Heart right ventricle (tissue), 16 donors: ENCODE results near the gene PLPP2. TPM values are rescaled to one million over a fixed set of nuclear protein-coding genes. Genes with fewer than 3 reads are reported as not detected.

ENCODE experiments used
- ATAC-seq, 8 donors: fragments of 200-7000 bp; cut with Tn5 transposase; one replicate each; pipeline ENCODE4 v1.9.1; 2020; ENCODE audit warnings: mild to moderate bottlenecking in 8 of 8, moderate library complexity in 8 of 8, moderate number of reproducible peaks in 1 of 8
- DNase-seq, 2 donors: peaks; one replicate each; pipeline ENCODE4 v3.0.0-alpha.2; 2020
- H3K27ac ChIP-seq, 10 donors: fragments of 200-600 bp; sonication (generic) in 2 of 10; one replicate each; pipeline versions ENCODE4 v1.5.0 to v1.8.0; 2020 to 2022; ENCODE audit warnings: mild to moderate bottlenecking in 3 of 10
- H3K27me3 ChIP-seq, 7 donors: fragments of 200-600 bp; one replicate each; pipeline ENCODE4 v1.8.0; 2021 to 2022; ENCODE audit warnings: mild to moderate bottlenecking in 2 of 7
- H3K36me3 ChIP-seq, 9 donors: fragments of 200-600 bp; sonication (generic) in 1 of 9; one replicate each; pipeline versions ENCODE4 v1.5.0 to v1.8.0; 2020 to 2022; ENCODE audit warnings: mild to moderate bottlenecking in 2 of 9
- H3K4me1 ChIP-seq, 9 donors: fragments of 200-600 bp; sonication (generic) in 1 of 9; one replicate each; pipeline versions ENCODE4 v1.5.0 to v1.8.0; 2020 to 2022; ENCODE audit warnings: mild to moderate bottlenecking in 4 of 9
- H3K4me3 ChIP-seq, 10 donors: fragments of 200-600 bp; sonication (generic) in 2 of 10; one replicate each; pipeline versions ENCODE4 v1.5.0 to v1.8.0; 2020 to 2022; ENCODE audit warnings: mild to moderate bottlenecking in 7 of 10, moderate library complexity in 2 of 10
- H3K9me3 ChIP-seq, 11 donors: fragments of 200-600 bp in 10 of 11; sonication (generic) in 2 of 11; one replicate each; pipeline versions ENCODE4 v1.5.0 to v1.8.0; 2013 to 2022; ENCODE audit warnings: mild to moderate bottlenecking in 2 of 11, control low read depth in 1 of 11, moderate library complexity in 1 of 11
- CTCF ChIP-seq, 9 donors: fragments of 200-600 bp; sonication (generic) in 2 of 9; IDR thresholded peaks; one replicate each; pipeline versions ENCODE4 v1.5.0 to v1.8.0; 2021 to 2022; ENCODE audit warnings: antibody characterized with exemption in 9 of 9, mild to moderate bottlenecking in 5 of 9, moderate library complexity in 1 of 9
- WGBS, 2 donors: extraction: QIAGEN DNeasy Blood & Tissue Kit; methylation state at CpG; one replicate each; pipeline ENCODE4 v1.1.7; 2013; ENCODE audit warnings: inconsistent platforms in 1 of 2; 5-methylcytosine and 5-hydroxymethylcytosine counted together
- intact Hi-C, 10 donors: fragments of 100-400 bp; cut with DNase I; formaldehyde crosslinking; loops; one replicate each; pipeline versions ENCODE4 v1.11.1 to v1.14.2; 2022
- polyA plus RNA-seq, 2 donors: library from polyadenylated mRNA; stranded (reverse); fragments of 200-250 nt; gene quantifications; one replicate each; pipeline ENCODE4 v1.2.3, GENCODE V29; 2013
- total RNA-seq, 10 donors: library from RNA; stranded (reverse); fragmentation: NEBNext Ultra II Directional in 3 of 10; extraction: Animal tissue kit (Norgen Biotek cat#: 25700) in 3 of 10; gene quantifications; one replicate each; pipeline versions ENCODE4 v1.2.1 to v1.2.4, GENCODE V29; 2021 to 2023
- donor health status: Arrhythmogenic right ventricular cardiomyopathy.
- donor health status: ischemic (EF 13 %, LVEDD 7.1; RV severe dilation, severe dysfunction).
- donor health status: healthy with polysubstance abuse.
- donor health status: DM: no; HTN: yes; CAD: no.
- donor health status: DM: no; HTN: no; CAD: no.
- donor health status: ischemic (EF 25% LVEDD 6.9; RV normal size, moderate dysfunction).
- donor health status: ischemic (EF 25% LVEDD 5.7; RV mildly dilated, moderate dysfunction).
- donor health status: healthy.
- donor health status: DM: yes; HTN: yes; CAD: no.
- donor health status: Ischemic cardiomyopathy.
- donor health status: ischemic (EF 35%, LVEDD 5.7; RV mildly dilated, moderate dysfunction).
- donor health status: nonischemic (EF 11% LVEDD 7.7; RV severe dilation, severe dysfunction).
- donor health status: DM: yes; HTN: yes; CAD: no.
- donor health status: PGD.
- donor health status: ischemic (EF 29% LVEDD 5.4; RV normal size, mild dysfunction).
- donor health status: nonischemic (EF 23%, LVEDD 6.1; RV moderate dilation, normal function).

The PLPP2 gene
- total and polyA plus RNA-seq, 12 donors, result 0.14 to 2.8 (median 0.76) TPM

GRCh38 chr19:313988-314815, 23.0 kb upstream of the PLPP2 start:
- no peak for ATAC-seq
- Histone ChIP-seq H3K4me1 (peaks cover 0 to 16% (median 3%) of the 10 kb centered on the region in 9 donors), H3K27me3 (no peaks in the 10 kb centered on the region), H3K9me3 (peaks cover 0 to 14% (median 0%) of the 10 kb centered on the region in 11 donors), H3K27ac (peak overlapping the region in 6 of 10 donors; percentile 9 to 70 (median 52)), H3K4me3 (no peak overlapping the region), H3K36me3 (peaks cover 0 to 81% (median 27%) of the 10 kb centered on the region in 9 donors)
- intact Hi-C loops, result no loop called here
- DNase-seq, result no peak
- 87 to 90% methylated on average over 22 of the region's 22 CpGs for WGBS, 2 donors
- no peak for TF ChIP-seq CTCF (IDR thresholded peaks at IDR 0.05)

GRCh38 chr19:313169-313987, 22.2 kb upstream of the PLPP2 start:
- DNase-seq (peak in 1 of 2 donors; percentile 3), ATAC-seq (peak in 1 of 8 donors; percentile 13)
- no peak for TF ChIP-seq CTCF (IDR thresholded peaks at IDR 0.05)
- Histone ChIP-seq H3K4me3 (no peak overlapping the region), H3K27ac (peak overlapping the region in 6 of 10 donors; percentile 19 to 70 (median 52)), H3K36me3 (peaks cover 0 to 81% (median 27%) of the 10 kb centered on the region in 9 donors), H3K4me1 (peaks cover 0 to 22% (median 3%) of the 10 kb centered on the region in 9 donors), H3K27me3 (no peaks in the 10 kb centered on the region), H3K9me3 (peaks cover 0 to 11% (median 0%) of the 10 kb centered on the region in 11 donors)
- intact Hi-C loops, result no loop called here
- 73 to 78% methylated on average over 23 of the region's 23 CpGs for WGBS, 2 donors

GRCh38 chr19:311813-312261, 20.6 kb upstream of the PLPP2 start:
- Histone ChIP-seq H3K4me3 (peak overlapping the region; percentile 27 to 59 (median 46)), H3K27ac (peak overlapping the region; percentile 65 to 95 (median 86)), H3K27me3 (no peaks in the 10 kb centered on the region), H3K36me3 (peaks cover 7 to 84% (median 21%) of the 10 kb centered on the region in 9 donors), H3K9me3 (no peaks in the 10 kb centered on the region), H3K4me1 (peaks cover 0 to 36% (median 3%) of the 10 kb centered on the region in 9 donors)
- DNase-seq (peak; percentile 4 to 60), ATAC-seq (peak; percentile 19 to 73 (median 52))
- no peak for TF ChIP-seq CTCF (IDR thresholded peaks at IDR 0.05)
- intact Hi-C loops, result no loop called here
- WGBS, 2 donors, result 75 to 79% methylated on average over 33 of the region's 33 CpGs
